Thoracic aorta (tissue), 2 donors: ENCODE measurements around the gene DEFB124. TPM values are rescaled to one million over a fixed set of nuclear protein-coding genes. Genes with fewer than 3 reads are reported as not detected.

Experiments
- ATAC-seq: fragments of 150-250 bp; one replicate; pipeline ENCODE4 v1.8.0; 2017; ENCODE audit warnings: low read depth; ENCODE audit not compliant: insufficient number of reproducible peaks, low FRiP score
- DNase-seq: peaks from one replicate; pipeline ENCODE4 v3.0.0-alpha.2; 2020; ENCODE audit warnings: low spot score
- H3K27ac ChIP-seq, 2 donors: fragments of 200-600 bp; sonication (generic); 1 replicate in 1 of 2; 2 replicates in 1 of 2; pipeline ENCODE4 v1.5.1; 2016; ENCODE audit warnings: mild to moderate bottlenecking in 2 of 2, moderate library complexity in 2 of 2
- H3K27me3 ChIP-seq: fragments of 200-600 bp; sonication (generic); replicated peaks from 2 replicates; pipeline ENCODE4 v1.6.0; 2016; ENCODE audit warnings: mild to moderate bottlenecking; ENCODE audit not compliant: insufficient read depth
- H3K36me3 ChIP-seq: fragments of 200-600 bp; sonication (generic); one replicate; pipeline ENCODE4 v1.5.1; 2016
- H3K4me1 ChIP-seq, 2 donors: fragments of 200-600 bp; sonication (generic); 1 replicate in 1 of 2; 2 replicates in 1 of 2; pipeline versions ENCODE4 v1.5.1 to v1.6.0; 2016; ENCODE audit warnings: low read depth in 2 of 2, mild to moderate bottlenecking in 1 of 2; ENCODE audit not compliant: control insufficient read depth in 1 of 2
- H3K4me3 ChIP-seq: fragments of 200-600 bp; sonication (generic); 2 replicates; pipeline ENCODE4 v1.5.1; 2016; ENCODE audit warnings: mild to moderate bottlenecking
- H3K9me3 ChIP-seq: fragments of 200-600 bp; sonication (generic); 2 replicates; pipeline ENCODE4 v1.5.1; 2016
- CTCF ChIP-seq: fragments of 200-600 bp; sonication (generic); IDR thresholded peaks from one replicate; pipeline ENCODE4 v1.5.1; 2019; ENCODE audit warnings: antibody characterized with exemption
- total RNA-seq, 2 donors: library from RNA; depleted of rRNA; stranded (reverse); fragments of >200 nt; gene quantifications; one replicate each; pipeline versions ENCODE4 v1.1.0 to v1.2.3, GENCODE V29; 2016

Gene DEFB124
- total RNA-seq, 2 donors from 2014 or later: not detected

GRCh38 chr20:31496761-31497295 is 21.9 kb upstream of the DEFB124 start:
- Histone ChIP-seq H3K4me1 (peaks cover 15 to 28% of the 10 kb centered on the region in 2 donors), H3K4me3 (peak overlapping the region; percentile 56), H3K27ac (peak overlapping the region; percentile 53 to 79), H3K36me3 (no peaks in the 10 kb centered on the region), H3K27me3 (no peaks in the 10 kb centered on the region), H3K9me3 (no peaks in the 10 kb centered on the region)
- peak; percentile 45 for DNase-seq
- ATAC-seq: peak; percentile 74
- TF ChIP-seq CTCF: no peak

- no peaks in the 10 kb centered on the region for H3K9me3 ChIP-seq
- H3K27ac ChIP-seq: no peak overlapping the region
- ATAC-seq: no peak
- no peaks in the 10 kb centered on the region for H3K27me3 ChIP-seq
- peaks cover 15 to 28% of the 10 kb centered on the region in 2 donors for H3K4me1 ChIP-seq
- no peak overlapping the region for H3K4me3 ChIP-seq
- DNase-seq: no peak
- TF ChIP-seq CTCF: peak; percentile 21
- no peaks in the 10 kb centered on the region for H3K36me3 ChIP-seq
Measured at GRCh38 chr20:31494131-31494530, 19.2 kb upstream of the DEFB124 start.

GRCh38 chr20:31490752-31491151 is 15.8 kb upstream of the DEFB124 start:
- ATAC-seq (no peak), DNase-seq (no peak)
- Histone ChIP-seq H3K4me1 (peaks cover 0 to 9% of the 10 kb centered on the region in 2 donors), H3K4me3 (no peak overlapping the region), H3K27ac (no peak overlapping the region), H3K9me3 (no peaks in the 10 kb centered on the region), H3K27me3 (no peaks in the 10 kb centered on the region), H3K36me3 (no peaks in the 10 kb centered on the region)
- no peak for TF ChIP-seq CTCF

- H3K36me3 ChIP-seq: no peaks in the 10 kb centered on the region
- no peak for TF ChIP-seq CTCF
- no peaks in the 10 kb centered on the region for H3K27me3 ChIP-seq
- H3K27ac ChIP-seq: no peak overlapping the region
- H3K9me3 ChIP-seq: no peaks in the 10 kb centered on the region
- H3K4me3 ChIP-seq: no peak overlapping the region
- H3K4me1 ChIP-seq: peaks cover 0 to 16% of the 10 kb centered on the region in 2 donors
- ATAC-seq (no peak), DNase-seq (no peak)
Measured at GRCh38 chr20:31489152-31489551, 14.2 kb upstream of the DEFB124 start.

GRCh38 chr20:31488115-31488514 is 13.2 kb upstream of the DEFB124 start:
- DNase-seq: no peak

More at GRCh38 chr20:31488115-31488514, 13.2 kb upstream of the DEFB124 start:
- Histone ChIP-seq H3K9me3 (no peaks in the 10 kb centered on the region), H3K36me3 (no peaks in the 10 kb centered on the region), H3K4me3 (no peak overlapping the region), H3K27me3 (no peaks in the 10 kb centered on the region), H3K4me1 (peaks cover 0 to 16% of the 10 kb centered on the region in 2 donors), H3K27ac (no peak overlapping the region)
- ATAC-seq: no peak
- no peak for TF ChIP-seq CTCF
